CD4-positive, alpha-beta memory T cell (primary cell): ENCODE results near the gene MEGF9. TPM values are rescaled to one million over a fixed set of nuclear protein-coding genes. Genes with fewer than 3 reads are reported as not detected.
A peak's percentile ranks its signal among the peaks of the same experiment; 100 is the strongest.

Experiments
- CTCF ChIA-PET: fragments of 350-600 bp; sonication (Branson Sonifier 250); formaldehyde crosslinking; loops from one replicate; lab custom pipeline; 2021; ENCODE audit warnings: inconsistent platforms; ENCODE audit not compliant: partially characterized antibody; lab: Charles Lee
- POLR2A ChIA-PET: fragments of 350-600 bp; sonication (Branson Sonifier 250); formaldehyde crosslinking; loops from one replicate; lab custom pipeline; 2021; ENCODE audit not compliant: partially characterized antibody; lab: Charles Lee
- DNase-seq, 5 donors: peaks; one replicate each; pipeline versions ENCODE4 v3.0.0 to v3.0.0-alpha.2; 2020 to 2022; ENCODE audit warnings: mixed read lengths in 1 of 5
- H3K27ac ChIP-seq: one replicate; pipeline ENCODE4 v1.7.0; 2013; ENCODE audit warnings: low read depth, low read length
- H3K27me3 ChIP-seq: 2 replicates; pipeline ENCODE4 v1.7.0; 2013; ENCODE audit warnings: mild to moderate bottlenecking, low read length, moderate library complexity; ENCODE audit not compliant: insufficient read depth
- H3K36me3 ChIP-seq: 2 replicates; pipeline ENCODE4 v1.7.0; 2013; ENCODE audit warnings: mild to moderate bottlenecking, low read length, moderate library complexity; ENCODE audit not compliant: insufficient read depth
- H3K4me1 ChIP-seq: 2 replicates; pipeline ENCODE4 v1.7.0; 2013; ENCODE audit warnings: mild to moderate bottlenecking, low read length, moderate library complexity; ENCODE audit not compliant: insufficient read depth
- H3K4me3 ChIP-seq, 2 donors: one replicate each; pipeline ENCODE4 v1.7.0; 2013; ENCODE audit warnings: low read length in 2 of 2, mild to moderate bottlenecking in 1 of 2
- H3K9me3 ChIP-seq, 2 donors: one replicate each; pipeline ENCODE4 v1.7.0; 2013; ENCODE audit warnings: low read length in 2 of 2, control low read depth in 1 of 2; ENCODE audit not compliant: control insufficient read depth in 1 of 2
- H3K27ac Mint-ChIP-seq, 7 donors: one replicate each; pipeline ENCODE4 v1.8.0; 2020 to 2021; ENCODE audit warnings: mixed read lengths in 7 of 7, mild to moderate bottlenecking in 6 of 7, inconsistent platforms in 3 of 7, moderate library complexity in 3 of 7
- H3K27me3 Mint-ChIP-seq, 2 donors: one replicate each; pipeline ENCODE4 v1.8.0; 2020 to 2021; ENCODE audit warnings: mixed read lengths in 2 of 2
- H3K36me3 Mint-ChIP-seq, 2 donors: one replicate each; pipeline ENCODE4 v1.8.0; 2020 to 2021; ENCODE audit warnings: mixed read lengths in 2 of 2, inconsistent platforms in 1 of 2, mild to moderate bottlenecking in 1 of 2
- H3K4me1 Mint-ChIP-seq, 4 donors: one replicate each; pipeline ENCODE4 v1.8.0; 2020 to 2021; ENCODE audit warnings: mixed read lengths in 4 of 4, mild to moderate bottlenecking in 1 of 4
- H3K4me3 Mint-ChIP-seq, 8 donors: one replicate each; pipeline ENCODE4 v1.8.0; 2020 to 2021; ENCODE audit warnings: mixed read lengths in 8 of 8, mild to moderate bottlenecking in 7 of 8, moderate library complexity in 6 of 8, inconsistent platforms in 3 of 8
- H3K9me3 Mint-ChIP-seq, 8 donors: one replicate each; pipeline ENCODE4 v1.8.0; 2020 to 2021; ENCODE audit warnings: mixed read lengths in 8 of 8, mild to moderate bottlenecking in 5 of 8, inconsistent platforms in 3 of 8, moderate library complexity in 1 of 8
- intact Hi-C: fragments of 100-400 bp; cut with micrococcal nuclease; formaldehyde crosslinking; loops from one replicate; pipeline ENCODE4 v1.15.1; 2023
- polyA plus RNA-seq, 2 donors: library from polyadenylated mRNA; unstranded; fragments of 300-500 nt; fragmentation: Illumina TruSeq; gene quantifications; one replicate each; pipeline ENCODE4 v1.2.3, GENCODE V29; 2021
- total RNA-seq, 2 experiments: library from RNA; stranded (reverse); gene quantifications; one replicate each; pipeline ENCODE4 v1.2.3, GENCODE V29; 2021

The MEGF9 gene
- total and polyA plus RNA-seq, 4 experiments from 2014 or later: 5.9 to 14.9 (median 10.5) TPM

GRCh38 chr9:120579139-120580050 is 134.9 kb downstream of the MEGF9 start:
- POLR2A ChIA-PET: interaction anchor here (0.8 kb wide), 1 partner anchor 11 kb away, joined by 3 read pairs; no protein-coding TSS in a partner anchor
- Histone ChIP-seq H3K4me1 (peaks cover 30% of the 10 kb centered on the region), H3K27me3 (no peaks in the 10 kb centered on the region), H3K27ac (peak overlapping the region; percentile 69), H3K9me3 (no peaks in the 10 kb centered on the region), H3K36me3 (no peaks in the 10 kb centered on the region), H3K4me3 (peak overlapping the region; percentile 91 to 97)
- peaks cover 31 to 69% (median 47%) of the 10 kb centered on the region in 4 donors for H3K4me1 Mint-ChIP-seq
- peaks cover 6 to 23% of the 10 kb centered on the region in 2 donors for H3K36me3 Mint-ChIP-seq
- no peak for DNase-seq
- peak overlapping the region; percentile 77 to 97 (median 92) for H3K27ac Mint-ChIP-seq
- CTCF ChIA-PET: no interaction called here
- H3K9me3 Mint-ChIP-seq: no peaks in the 10 kb centered on the region
- intact Hi-C loops: loop anchor here (1.0 kb wide), 2 partner anchors 135 to 623 kb away; partner anchors contain the start of gene MEGF9
- no peaks in the 10 kb centered on the region for H3K27me3 Mint-ChIP-seq
- H3K4me3 Mint-ChIP-seq: peak overlapping the region; percentile 92 to 97 (median 94)

GRCh38 chr9:120574473-120574872 is 139.8 kb downstream of the MEGF9 start:
- CTCF ChIA-PET: interaction anchor here (1.0 kb wide), 1 partner anchor 11 kb away, joined by 3 read pairs; no protein-coding TSS in a partner anchor

DNA sequence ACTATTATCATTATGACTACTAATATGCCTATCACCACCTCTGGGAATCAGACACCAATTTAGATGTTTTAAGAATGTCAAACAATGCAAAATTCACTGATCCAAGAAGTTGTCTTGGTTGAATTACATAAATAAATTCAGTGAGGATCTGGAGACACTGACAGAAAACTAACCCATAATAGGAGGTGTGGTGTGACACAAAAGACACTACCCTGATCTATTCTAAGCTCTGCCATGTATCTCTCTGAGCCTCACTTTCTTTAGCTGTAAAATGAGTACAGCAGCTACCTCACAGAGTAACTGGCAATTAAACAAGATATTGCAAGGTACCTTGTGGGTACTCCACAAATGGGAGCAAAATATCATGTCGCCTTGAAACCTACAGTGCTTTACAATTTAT is 141.8 kb downstream of the MEGF9 start:
- ChIA-PET POLR2A (no interaction called here), CTCF (no interaction called here)
- H3K27me3 Mint-ChIP-seq: no peaks in the 10 kb centered on the region
- intact Hi-C loops: no loop called here
- no peak overlapping the region for H3K27ac ChIP-seq
- no peak for DNase-seq
- peaks cover 15 to 34% (median 19%) of the 10 kb centered on the region in 4 donors for H3K4me1 Mint-ChIP-seq
- no peaks in the 10 kb centered on the region for H3K27me3 ChIP-seq
- H3K9me3 Mint-ChIP-seq: no peaks in the 10 kb centered on the region
- no peak overlapping the region for H3K4me3 Mint-ChIP-seq
- H3K27ac Mint-ChIP-seq: no peak overlapping the region
- no peaks in the 10 kb centered on the region for H3K9me3 ChIP-seq
- peaks cover 41 to 59% of the 10 kb centered on the region in 2 donors for H3K36me3 Mint-ChIP-seq
- peaks cover 33% of the 10 kb centered on the region for H3K36me3 ChIP-seq
- H3K4me3 ChIP-seq: no peak overlapping the region
- peaks cover under 1% of the 10 kb centered on the region for H3K4me1 ChIP-seq

More at GRCh38 chr9:120574473-120574872, 139.8 kb downstream of the MEGF9 start:
- Histone ChIP-seq H3K36me3 (peaks cover 17% of the 10 kb centered on the region), H3K27me3 (no peaks in the 10 kb centered on the region), H3K9me3 (no peaks in the 10 kb centered on the region), H3K4me3 (no peak overlapping the region), H3K27ac (no peak overlapping the region), H3K4me1 (peaks cover 18% of the 10 kb centered on the region)
- POLR2A ChIA-PET: no interaction called here
- H3K4me3 Mint-ChIP-seq: no peak overlapping the region
- peaks cover 27 to 50% (median 32%) of the 10 kb centered on the region in 4 donors for H3K4me1 Mint-ChIP-seq
- no peak for DNase-seq
- no peak overlapping the region for H3K27ac Mint-ChIP-seq
- peaks cover 26 to 42% of the 10 kb centered on the region in 2 donors for H3K36me3 Mint-ChIP-seq
- intact Hi-C loops: no loop called here
- no peaks in the 10 kb centered on the region for H3K27me3 Mint-ChIP-seq
- H3K9me3 Mint-ChIP-seq: no peaks in the 10 kb centered on the region

DNA sequence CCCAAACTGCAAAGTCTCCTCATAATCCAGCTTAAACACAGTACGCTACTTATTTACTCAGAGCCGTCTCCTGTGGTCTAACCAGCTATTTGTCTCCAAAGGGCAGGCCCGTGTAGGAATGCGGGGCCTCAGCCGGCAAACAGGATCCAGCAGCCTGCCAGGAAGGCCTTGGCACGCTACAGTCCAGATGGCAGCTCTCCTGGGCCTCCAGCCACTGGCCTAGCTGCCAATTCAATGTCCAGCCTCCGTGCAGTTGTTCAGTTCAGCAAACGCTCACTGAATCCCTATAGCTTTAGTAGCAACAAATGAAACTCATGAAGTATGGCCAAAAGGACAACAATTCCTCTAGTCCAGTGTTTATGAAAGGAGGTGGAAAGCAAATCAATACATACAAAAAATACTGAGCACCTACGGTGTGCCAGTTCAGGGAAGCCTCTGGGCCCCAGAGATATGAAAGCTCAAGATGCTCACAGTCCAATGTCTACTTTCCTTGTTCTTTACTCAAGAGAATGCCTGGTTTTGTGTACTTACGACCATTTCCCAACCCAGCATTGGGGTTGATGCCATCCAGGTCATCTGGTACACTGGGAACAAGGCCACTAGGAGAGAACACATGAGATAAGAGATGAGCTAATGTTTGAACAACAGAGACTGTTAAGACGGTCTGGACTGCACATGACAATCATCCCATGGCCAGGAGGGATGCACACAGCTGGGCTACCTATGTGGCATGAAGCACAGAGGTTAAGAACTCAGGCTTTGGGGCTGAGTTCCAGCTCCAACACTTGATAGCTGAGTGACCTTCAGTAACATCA is 142.6 kb downstream of the MEGF9 start:
- Histone ChIP-seq H3K4me1 (no peaks in the 10 kb centered on the region), H3K27me3 (no peaks in the 10 kb centered on the region), H3K27ac (no peak overlapping the region), H3K9me3 (no peaks in the 10 kb centered on the region), H3K36me3 (peaks cover 37% of the 10 kb centered on the region), H3K4me3 (no peak overlapping the region)
- ChIA-PET POLR2A (no interaction called here), CTCF (no interaction called here)
- Mint-ChIP-seq H3K36me3 (peaks cover 45 to 62% of the 10 kb centered on the region in 2 donors), H3K9me3 (no peaks in the 10 kb centered on the region), H3K27ac (no peak overlapping the region), H3K4me3 (no peak overlapping the region), H3K27me3 (no peaks in the 10 kb centered on the region), H3K4me1 (peaks cover 12 to 26% (median 16%) of the 10 kb centered on the region in 4 donors)
- no peak for DNase-seq
- intact Hi-C loops: no loop called here

DNA sequence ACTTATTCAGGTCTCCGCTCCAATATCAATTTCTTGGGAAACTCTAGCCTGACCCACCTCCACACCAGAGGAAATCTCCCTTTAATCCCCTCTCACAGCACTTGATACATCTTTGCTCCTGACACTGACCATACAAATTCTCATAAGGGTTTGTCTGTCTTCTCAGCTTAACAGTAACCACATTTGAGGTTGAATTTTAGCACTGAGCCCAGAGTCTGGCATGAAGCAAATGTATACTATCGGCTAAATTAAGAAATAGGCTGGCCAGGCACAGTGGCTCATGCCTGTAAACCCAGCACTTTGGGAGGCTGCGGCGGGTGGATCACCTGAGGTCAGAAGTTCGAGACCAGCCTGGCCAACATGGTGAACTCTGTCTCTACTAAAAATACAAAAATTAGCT is 144.0 kb downstream of the MEGF9 start:
- no peak overlapping the region for H3K27ac ChIP-seq
- H3K36me3 Mint-ChIP-seq: peaks cover 56 to 69% of the 10 kb centered on the region in 2 donors
- intact Hi-C loops: no loop called here
- peaks cover 50% of the 10 kb centered on the region for H3K36me3 ChIP-seq
- H3K4me1 Mint-ChIP-seq: peaks cover 4 to 18% (median 12%) of the 10 kb centered on the region in 4 donors
- no peaks in the 10 kb centered on the region for H3K27me3 ChIP-seq
- H3K9me3 Mint-ChIP-seq: no peaks in the 10 kb centered on the region
- no peak overlapping the region for H3K4me3 ChIP-seq
- no peaks in the 10 kb centered on the region for H3K4me1 ChIP-seq
- H3K4me3 Mint-ChIP-seq: no peak overlapping the region
- CTCF ChIA-PET: interaction anchor here (1.4 kb wide), 1 partner anchor 11 kb away, joined by 4 read pairs; no protein-coding TSS in a partner anchor
- H3K9me3 ChIP-seq: no peaks in the 10 kb centered on the region
- DNase-seq: no peak
- POLR2A ChIA-PET: no interaction called here
- no peaks in the 10 kb centered on the region for H3K27me3 Mint-ChIP-seq
- H3K27ac Mint-ChIP-seq: no peak overlapping the region

DNA sequence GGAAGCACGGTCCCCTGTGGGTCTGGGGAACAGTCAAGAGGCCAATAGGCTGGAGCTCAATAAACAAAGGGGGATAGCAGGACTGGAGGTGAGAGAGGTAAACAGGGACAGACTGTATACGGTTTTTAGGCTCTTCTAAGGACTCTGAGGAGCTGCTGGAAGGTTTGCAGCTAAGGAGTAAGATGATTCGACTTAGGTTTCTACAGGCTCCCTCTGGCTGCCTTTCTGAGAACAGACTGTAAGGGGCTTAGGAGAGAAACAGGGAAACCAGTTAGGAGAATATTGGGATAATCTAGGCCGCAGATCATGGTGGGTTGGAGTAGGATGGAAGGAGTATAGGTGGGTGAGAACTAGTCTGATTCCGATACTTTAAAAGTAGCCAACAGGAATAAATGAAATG is 144.7 kb downstream of the MEGF9 start:
- Mint-ChIP-seq H3K9me3 (no peaks in the 10 kb centered on the region), H3K36me3 (peaks cover 64 to 77% of the 10 kb centered on the region in 2 donors), H3K27ac (peak overlapping the region in 2 of 7 donors; percentile 33 to 38), H3K4me3 (no peak overlapping the region), H3K4me1 (peaks cover 11 to 22% (median 13%) of the 10 kb centered on the region in 4 donors), H3K27me3 (no peaks in the 10 kb centered on the region)
- DNase-seq: no peak
- Histone ChIP-seq H3K9me3 (no peaks in the 10 kb centered on the region), H3K27ac (no peak overlapping the region), H3K36me3 (peaks cover 56% of the 10 kb centered on the region), H3K4me1 (no peaks in the 10 kb centered on the region), H3K27me3 (no peaks in the 10 kb centered on the region), H3K4me3 (no peak overlapping the region)
- intact Hi-C loops: no loop called here
- POLR2A ChIA-PET: no interaction called here
- CTCF ChIA-PET: interaction anchor here (1.4 kb wide), 1 partner anchor 10 kb away, joined by 4 read pairs; no protein-coding TSS in a partner anchor
